Vagina (tissue), 2 donors: ENCODE measurements around the gene VEGFD.

Experiments used
- POLR2AphosphoS5 ChIP-seq, 2 donors: sonication (generic); formaldehyde crosslinking; IDR thresholded peaks; one replicate each; pipeline ENCODE4 v1.9.0; 2017; ENCODE audit warnings: antibody characterized with exemption in 2 of 2, mild to moderate bottlenecking in 2 of 2, low read depth in 1 of 2; ENCODE audit not compliant: insufficient read depth in 1 of 2
- TF ChIP-seq, protein P1 (sequence below), 3 experiments: fragments of 450-650 bp in 2 of 3; fragments of 200-600 bp in 1 of 3; sonication (generic) in 1 of 3; IDR thresholded peaks; one replicate each; pipeline ENCODE4 v1.5.1; 2017 to 2019; ENCODE audit warnings: antibody characterized with exemption in 3 of 3, mild to moderate bottlenecking in 2 of 3, moderate library complexity in 2 of 3

DNA sequence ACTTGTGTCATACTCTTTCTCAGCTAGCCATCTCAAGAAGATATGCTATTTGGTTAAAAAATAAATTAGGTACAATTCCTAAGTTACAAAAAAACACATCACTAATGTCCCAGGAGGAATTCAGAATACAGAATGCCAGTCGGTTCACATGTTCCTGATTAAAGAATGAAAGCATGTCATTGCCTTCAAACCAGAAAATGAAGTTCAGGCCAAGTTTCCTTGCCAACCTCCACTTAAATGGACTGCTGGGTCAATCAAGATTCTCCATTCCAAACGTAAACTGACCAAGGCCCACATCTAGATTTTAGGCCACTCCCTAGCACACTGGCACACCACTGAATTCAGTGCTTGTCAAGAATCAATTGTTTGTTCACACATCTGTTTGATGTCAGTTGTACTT is 55.4 kb downstream of the VEGFD start:
- TF ChIP-seq, protein P1, sequence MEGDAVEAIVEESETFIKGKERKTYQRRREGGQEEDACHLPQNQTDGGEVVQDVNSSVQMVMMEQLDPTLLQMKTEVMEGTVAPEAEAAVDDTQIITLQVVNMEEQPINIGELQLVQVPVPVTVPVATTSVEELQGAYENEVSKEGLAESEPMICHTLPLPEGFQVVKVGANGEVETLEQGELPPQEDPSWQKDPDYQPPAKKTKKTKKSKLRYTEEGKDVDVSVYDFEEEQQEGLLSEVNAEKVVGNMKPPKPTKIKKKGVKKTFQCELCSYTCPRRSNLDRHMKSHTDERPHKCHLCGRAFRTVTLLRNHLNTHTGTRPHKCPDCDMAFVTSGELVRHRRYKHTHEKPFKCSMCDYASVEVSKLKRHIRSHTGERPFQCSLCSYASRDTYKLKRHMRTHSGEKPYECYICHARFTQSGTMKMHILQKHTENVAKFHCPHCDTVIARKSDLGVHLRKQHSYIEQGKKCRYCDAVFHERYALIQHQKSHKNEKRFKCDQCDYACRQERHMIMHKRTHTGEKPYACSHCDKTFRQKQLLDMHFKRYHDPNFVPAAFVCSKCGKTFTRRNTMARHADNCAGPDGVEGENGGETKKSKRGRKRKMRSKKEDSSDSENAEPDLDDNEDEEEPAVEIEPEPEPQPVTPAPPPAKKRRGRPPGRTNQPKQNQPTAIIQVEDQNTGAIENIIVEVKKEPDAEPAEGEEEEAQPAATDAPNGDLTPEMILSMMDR (IDR thresholded peaks at IDR 0.05), result no peak
- TF ChIP-seq POLR2AphosphoS5 (IDR thresholded peaks at IDR 0.05; ENCODE audit: insufficient read depth in 1 of 2, low read depth in 1 of 2), result no peak
